NCI-H526 treated with DMSO at 0.1 percent for 48 hours (cell line): ENCODE measurements around the gene B3GALT6.

Source experiments
- DNase-seq: peaks from one replicate; lab custom pipeline; 2025; lab: John Stamatoyannopoulos, UW

The B3GALT6 gene

DNA sequence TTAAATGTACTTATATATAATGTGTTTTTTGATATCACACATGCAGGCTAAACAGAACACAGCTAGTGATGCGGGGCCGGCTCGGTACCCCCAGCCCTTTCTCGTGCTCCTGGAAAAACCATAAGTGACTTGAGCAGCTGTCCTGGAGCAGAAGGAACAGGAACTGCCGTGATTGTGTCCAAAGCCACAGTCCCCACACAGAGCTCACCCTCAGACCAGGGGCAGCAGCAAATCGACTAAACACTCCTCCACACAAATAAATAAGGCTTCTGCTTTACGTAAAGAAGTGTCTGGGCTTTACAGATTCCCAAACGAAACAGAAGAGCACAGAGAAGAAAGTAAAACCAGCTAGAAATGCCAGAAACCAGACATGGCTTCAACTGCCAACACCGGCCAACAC, 32.0 kb downstream of the B3GALT6 start:
- no peak for DNase-seq

DNA sequence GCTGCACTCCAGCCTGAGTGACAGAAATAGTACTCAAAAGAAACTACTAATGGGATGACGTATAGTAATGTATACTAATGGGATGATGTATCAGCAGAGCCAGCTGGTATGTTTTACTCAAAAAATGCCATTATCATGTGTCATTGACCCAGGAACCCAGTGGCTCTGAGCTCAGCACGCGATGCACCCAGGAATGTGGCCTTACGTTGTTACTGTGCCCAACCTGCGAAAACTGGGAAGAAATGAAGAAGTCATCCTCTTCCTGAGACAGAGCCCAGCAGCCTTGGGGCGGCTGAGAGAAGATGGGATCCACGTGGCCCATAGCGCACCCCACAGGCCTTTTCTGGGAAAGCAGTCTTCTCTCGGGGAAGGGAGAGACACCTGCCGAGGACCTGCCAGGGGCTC, 32.8 kb downstream of the B3GALT6 start:
- no peak for DNase-seq

DNA sequence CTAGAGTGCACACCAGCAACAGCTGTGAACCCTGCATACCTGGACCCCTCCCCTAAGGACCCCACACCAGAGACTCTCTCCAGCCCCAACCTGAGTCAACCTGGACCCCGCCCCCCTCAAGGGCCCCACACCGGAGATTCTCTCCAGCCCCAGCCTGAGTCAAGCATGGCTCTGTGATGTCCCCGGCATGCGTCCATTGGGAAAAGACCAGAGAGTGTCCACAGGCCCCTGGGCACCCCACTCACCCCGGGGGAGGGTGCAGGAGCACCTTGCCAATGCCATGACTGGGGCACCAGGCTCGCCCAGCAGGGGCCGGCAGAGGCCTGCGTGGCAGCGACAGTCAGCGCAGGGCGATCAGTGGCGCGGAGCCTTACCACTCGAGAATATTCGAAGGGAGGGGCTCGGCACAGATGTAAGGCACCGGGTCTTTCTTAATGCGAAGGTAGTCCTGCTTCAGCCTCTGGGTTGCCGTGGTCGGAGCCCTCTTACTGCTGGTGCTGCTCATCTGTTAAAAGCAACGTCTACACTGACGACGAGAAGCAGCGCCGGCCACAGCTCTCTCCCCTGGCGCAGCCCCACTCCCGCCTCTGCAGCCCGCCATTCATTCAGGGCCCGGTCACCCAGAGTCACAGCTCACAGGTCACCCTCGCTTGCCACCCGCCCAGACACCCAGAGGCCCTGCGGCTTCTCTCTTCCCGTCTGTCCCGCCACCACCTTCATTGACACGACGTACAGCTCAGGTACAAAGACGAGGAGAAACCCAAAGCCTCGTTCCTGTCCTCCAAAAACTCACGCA, 35.6 kb downstream of the B3GALT6 start:
- no peak for DNase-seq

DNA sequence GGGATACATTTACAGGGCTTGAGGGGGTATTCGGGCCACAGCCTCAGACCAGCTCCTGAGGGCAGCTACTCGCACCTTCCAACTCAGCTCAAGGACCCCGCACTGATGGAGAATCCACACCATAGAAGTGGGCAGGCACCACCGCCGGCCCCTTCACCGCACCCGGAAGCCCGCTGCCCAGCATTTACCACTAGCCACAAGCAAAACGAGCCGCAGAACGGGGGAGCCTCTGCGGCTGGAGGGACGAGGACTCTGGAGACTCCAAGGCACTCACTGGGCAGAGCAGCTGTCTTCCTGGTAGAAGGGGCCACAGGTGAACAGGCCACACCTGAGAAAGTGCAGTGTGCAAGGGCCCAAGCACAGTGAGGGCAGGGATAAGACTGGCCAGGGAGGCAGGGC, 36.2 kb downstream of the B3GALT6 start:
- DNase-seq, result no peak

DNA sequence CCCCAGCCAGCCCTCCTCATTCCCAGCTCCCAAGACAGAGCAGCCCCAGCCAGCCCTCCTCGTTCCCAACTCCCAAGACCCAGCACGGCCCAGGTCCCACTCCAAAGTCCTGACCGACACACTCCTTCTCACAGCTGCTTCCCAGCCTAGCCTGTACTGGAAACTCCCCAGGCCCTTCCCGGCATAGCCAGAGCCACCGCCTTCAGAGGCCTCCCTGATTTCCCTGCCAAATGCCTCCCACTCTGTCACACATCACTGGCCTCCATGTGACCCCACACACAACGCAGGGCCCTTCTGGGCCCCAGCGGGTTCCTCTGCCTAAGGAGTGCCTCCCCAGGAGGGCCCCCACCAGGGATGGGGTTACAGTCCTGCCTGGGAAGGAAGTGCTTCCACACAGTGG, 38.8 kb downstream of the B3GALT6 start:
- DNase-seq, result no peak

DNA sequence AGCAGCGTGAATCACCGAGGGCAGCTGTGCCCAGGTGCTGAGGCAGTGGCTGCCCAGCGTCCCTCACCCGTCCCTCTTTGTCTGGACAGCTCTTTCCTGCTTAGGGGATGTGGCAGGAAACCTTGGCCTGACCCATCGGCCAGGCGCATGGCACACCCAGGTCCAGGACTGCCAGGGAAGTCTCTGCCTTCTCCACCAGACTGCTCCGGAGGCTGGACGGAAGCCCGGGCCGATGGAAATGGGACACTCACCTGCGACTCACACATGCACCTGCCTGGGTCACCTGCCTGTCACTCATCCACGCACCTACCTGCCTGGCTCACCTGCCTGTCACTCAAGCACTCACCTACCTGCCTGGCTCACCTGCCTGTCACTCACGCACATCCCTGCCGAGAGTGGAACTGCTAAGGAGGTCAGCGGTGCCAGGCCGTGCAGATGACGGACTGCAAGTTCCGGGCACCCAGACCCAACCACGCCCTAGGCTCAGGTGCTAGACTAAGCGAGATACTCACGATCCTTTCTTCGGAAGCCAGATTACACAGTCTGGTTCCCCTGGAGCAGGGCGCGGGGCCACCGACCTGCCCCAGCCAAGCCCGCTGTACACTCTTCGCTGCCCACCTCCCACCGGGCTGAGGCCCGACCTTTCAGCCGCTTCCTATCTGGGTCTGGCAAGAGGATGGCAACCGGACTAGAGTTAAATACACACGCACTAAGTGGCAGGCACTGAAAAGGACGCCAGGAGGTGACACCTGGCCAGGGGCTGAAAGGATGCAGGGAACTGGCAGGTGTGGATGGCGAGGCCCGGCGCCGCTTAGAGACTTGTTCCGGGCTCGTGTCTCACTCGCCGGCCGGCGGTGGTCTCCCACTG, 40.5 kb downstream of the B3GALT6 start:
- DNase-seq, result no peak

DNA sequence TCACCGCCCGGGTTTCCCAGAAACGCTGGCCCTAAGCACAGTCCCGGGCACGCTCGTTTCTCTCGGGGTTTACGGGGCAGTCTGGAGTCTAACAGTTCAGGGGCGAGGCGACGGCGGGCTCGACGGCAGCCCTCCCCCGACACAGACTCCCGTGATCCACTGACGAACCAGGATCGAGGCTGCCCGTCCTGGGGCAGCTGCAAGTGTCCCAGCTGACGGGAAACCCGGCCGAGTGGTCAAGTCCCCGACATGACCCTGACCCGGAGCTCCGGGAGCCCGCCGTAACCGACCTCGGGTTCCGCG, 41.1 kb downstream of the B3GALT6 start:
- DNase-seq, result no peak

DNA sequence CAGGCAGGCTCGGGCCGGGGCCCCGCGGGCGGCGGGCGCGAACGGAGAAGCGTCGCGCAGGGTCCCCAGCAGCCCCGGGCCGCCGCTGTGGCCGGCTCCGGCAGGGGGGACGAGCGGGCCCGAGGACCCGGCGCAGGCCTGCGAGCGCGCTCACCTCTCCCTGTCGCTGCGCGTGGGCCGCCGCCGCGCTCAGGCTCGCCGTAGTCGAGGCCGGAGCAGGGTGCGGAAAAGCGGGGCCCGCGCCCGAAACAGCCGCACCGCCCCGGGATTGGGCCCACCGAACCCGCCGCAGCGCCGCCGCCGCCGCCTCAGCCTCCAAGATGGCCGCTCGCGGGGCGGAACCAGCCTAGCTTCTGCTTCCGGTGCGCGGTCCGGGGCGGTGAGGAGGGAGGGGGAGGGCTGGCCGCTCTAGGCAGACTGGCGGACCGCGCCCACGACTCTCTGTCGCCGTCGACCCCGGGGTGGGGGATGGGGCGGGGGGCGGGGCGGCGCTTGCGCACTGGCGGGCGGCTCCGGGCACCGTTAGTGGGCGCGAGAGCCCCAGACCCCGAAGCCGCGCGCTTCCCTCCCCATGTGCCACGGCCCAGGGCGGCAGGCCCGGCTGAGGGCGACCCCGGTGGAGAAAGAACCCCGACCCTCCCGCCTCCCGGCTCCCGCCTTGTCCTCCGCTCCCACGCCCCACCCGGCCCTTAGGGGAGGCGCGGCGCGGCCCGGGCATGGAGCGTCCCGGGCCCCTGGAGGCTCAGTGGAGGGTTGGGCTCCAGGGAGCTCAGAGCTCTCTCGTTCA, 41.7 kb downstream of the B3GALT6 start, which contains the start of gene UBE2J2:
Gene UBE2J2 (minus strand): TSS at position 343 of the 787 bp plus-strand sequence. CDS start 5,862 bp downstream, outside the sequence.
- peak; percentile 69 for DNase-seq

DNA sequence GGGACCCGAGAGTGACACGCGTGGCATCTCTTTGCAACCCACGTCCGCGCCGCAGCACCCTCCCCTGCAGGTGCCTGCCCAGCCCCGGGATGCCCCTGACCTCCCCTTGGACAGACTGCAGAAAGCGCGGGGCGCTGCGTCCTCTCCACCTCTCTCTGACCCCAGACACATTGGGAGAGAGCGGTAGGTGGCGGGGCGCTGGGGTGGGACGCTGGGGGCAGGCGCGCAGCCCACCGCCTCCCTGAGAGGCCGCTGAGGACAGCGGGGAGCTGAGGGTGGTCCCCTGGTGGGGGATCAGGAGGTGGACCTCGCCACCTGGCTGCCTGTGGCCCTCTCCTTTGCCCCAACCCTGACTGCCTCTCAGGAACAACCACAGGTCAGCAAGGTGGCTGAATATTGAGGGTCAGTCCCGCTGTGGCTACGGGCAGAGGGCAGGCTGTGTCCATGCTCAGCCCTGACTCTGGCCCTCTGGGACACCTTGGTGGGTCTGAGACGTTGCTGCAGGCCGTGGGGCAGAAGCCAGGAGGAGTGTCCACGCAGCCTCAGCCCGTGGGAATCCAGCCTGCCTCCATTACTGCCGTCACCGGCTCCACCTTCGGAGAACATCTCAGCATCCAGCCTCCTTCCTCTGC, 42.4 kb downstream of the B3GALT6 start:
- no peak for DNase-seq

DNA sequence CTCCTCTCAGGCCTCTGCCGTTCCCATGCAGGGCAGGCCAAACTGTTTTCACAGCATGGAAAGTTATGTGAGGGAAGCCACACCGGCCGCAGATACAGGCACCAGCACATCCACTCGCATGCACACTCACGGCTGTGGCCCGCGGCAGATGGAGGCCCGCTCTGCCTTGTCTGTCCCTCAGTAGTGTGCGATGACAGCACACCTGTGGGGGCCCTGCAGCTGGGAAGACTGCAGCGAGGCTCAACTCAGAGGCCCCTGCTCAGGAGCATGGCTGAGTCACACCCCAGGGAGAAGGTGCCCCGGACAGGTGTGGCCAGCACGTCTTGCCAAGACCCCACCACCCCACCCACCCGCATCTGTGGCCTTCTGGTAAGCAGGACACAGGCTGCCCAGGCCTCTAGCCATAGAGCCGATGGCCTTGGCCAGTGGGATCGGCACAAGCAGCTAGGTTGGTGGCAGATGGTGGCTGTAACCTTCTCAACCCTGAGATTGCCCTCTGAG, 42.9 kb downstream of the B3GALT6 start:
- no peak for DNase-seq

DNA sequence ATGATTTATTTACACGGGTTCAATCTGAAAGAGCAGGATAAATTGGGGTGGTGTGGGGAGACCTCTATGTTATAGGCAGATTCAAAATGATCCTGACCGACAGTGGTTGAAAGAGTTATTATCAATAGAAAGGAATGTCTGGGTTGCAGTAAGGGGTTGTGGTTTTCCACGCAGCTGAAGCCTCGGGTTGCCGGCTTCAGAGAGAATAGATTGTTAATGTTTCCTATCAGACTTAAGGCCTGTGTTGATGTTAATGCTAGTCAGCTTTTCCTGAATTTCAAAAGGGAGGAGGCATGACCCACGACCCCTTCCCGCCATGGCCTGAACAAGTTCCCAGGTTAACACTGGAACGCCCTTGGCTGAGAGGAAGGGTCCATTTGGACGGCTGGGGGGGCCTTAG, 43.8 kb downstream of the B3GALT6 start:
- no peak for DNase-seq

DNA sequence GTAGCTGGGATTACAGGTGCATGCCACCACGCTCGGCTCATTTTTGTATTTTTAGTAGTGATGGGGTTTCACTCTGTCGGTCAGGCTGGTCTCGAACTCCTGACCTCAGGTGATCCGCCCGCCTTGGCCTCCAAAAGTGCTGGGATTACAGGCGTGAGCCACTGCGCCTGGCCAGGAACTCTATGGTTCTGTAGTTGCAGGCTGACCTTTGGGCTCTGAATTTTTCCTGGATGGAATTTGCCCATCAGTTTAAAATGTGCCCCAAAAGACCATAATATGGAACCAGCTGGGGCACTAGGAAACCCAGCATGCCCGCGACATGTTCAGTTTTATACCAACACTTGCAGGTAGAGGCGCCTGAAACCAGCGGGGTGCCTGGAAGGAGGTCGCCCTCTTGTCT, 46.6 kb downstream of the B3GALT6 start:
- DNase-seq, result no peak

DNA sequence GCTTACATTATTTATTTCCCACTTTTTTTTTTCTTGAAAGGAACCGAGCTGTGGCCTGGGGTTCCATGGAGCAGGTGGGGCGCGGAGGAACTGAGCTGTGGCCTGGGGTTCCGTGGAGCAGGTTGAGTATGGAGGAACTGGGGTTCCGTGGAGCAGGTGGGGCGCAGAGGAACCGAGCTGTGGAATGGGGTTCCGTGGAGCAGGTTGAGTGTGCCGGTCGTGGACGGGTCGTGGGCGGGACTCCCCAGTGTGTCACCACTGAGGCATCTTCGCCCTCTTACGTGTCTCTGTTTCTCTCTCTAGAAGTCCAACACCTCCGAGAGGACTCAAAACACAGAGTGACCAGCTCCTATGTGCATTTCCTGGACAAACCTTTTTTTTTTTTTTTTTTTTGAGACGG, 47.0 kb downstream of the B3GALT6 start:
- no peak for DNase-seq

DNA sequence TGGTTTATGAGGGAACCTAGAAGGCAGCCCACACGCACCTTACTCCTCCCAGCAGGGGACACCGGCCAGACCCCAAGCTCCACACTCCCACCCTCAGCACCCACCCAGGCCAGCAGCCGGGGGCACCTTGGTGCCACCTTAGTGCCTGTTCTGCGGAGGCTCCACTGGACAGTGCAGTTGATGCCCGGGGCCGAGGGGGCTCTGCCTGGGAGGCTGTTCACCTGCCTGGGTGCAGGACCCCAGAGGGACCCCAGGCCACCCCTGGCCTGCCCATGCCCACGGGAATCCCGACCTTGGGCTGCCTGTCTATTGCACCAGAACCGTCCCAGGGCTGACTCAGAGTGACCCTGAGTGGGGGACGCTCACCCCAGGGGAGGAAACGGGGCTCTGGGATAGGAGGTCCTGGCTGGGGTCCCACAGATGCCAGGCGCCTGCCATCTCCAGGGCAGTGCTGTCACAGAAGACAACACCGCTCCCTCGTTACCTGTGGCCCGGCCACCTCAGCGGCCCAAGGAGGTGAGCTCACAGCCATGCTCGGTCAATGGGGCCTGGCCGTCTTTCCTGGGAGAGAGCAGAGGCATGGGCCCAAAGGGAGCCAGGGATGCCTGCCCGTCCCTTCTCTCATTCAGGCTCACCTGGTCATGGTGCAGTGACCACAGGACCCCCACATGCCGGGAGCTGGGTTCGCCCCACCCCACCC, 48.9 kb downstream of the B3GALT6 start:
- DNase-seq, result no peak

DNA sequence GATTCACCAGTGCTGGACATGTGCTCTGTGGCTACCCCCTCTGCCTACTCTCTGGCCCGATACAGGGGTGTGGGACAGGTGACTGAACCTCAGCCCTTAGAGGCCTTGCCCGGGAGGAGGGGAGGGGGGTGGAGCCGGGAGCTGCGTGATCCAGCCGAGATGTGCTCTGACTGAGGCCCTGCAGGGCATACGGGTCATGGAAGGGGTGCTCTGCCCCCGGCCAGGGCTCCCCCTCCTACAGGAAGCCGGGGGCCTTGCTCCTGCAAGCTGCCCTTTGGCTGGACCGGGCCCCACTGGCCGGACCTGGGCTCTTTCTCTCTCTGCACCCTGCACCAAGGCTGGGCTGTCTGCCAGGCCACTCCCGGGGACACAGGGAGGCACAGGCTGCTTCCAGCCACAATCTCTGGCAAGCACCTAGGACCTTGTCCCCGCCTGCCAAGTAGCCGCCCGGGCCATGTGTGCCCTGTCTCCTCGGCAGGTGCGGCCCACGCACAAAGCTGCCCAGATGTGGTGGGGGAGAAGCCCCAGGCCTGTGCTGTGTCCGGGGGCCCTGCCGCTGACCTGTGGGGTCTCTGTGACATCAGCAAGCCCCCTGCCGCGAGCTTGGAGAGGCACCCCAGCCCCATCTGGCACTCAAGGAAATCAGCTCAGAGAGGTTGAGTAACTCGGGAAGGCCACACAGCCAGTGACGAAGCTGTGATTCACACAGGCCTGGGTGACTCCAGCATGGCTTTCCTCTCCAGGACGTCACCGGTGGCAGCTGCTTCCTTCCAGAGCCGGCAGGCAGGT, 49.7 kb downstream of the B3GALT6 start:
- DNase-seq, result no peak

DNA sequence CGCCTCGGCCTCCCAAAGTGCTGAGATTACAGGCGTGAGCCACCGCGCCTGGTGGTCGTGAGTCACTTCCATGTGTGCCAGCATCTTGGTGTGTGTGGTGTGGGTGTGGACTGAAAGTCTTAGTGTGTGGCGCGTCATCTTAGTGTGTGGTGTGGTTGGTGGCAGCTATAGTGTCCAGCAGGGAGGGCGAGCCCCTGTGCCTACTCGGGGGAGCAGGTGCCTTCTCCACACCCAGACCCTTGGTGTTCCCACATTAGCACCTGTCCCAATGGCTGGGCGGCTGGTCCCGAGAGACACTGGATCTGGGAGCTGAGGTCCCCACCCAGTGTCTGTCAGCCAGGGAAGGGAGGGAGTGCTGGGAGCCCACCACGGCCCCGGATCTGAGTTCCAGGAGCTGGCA, 51.0 kb downstream of the B3GALT6 start:
- DNase-seq, result no peak

DNA sequence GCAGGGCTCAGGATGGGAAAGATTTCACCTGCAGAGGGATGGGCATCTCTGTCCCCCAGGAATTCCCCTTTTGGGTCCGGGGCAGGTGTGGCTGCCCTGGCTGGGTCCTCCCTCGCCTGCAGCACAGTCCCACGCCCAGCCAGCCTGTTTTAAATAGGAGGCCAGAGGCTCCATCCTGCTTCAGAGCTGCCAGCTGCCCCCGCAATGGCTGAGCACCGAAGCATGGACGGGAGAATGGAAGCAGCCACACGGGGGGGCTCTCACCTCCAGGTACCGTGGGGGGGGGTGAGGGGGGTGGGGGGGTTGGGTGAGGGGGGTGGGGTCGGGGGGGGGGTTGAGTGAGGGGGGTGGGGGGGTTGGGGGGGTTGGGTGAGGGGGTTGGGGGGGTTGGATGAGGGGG, 51.8 kb downstream of the B3GALT6 start:
- DNase-seq, result peak; percentile 10
